Endothelial cell of umbilical vein (primary cell): ENCODE data around the gene CD109. TPM values are rescaled to one million over a fixed set of nuclear protein-coding genes. Genes with fewer than 3 reads are reported as not detected.

ENCODE experiments used
- BruUV-seq: library from RNA; stranded (reverse); fragments of 400-500 nt; replicated peaks from 2 replicates; lab custom pipeline; 2021; lab: Mats Ljungman, UMichigan
- CTCF ChIA-PET: fragments of 300-600, 350-600 bp; sonication (Branson Sonifier 250); formaldehyde crosslinking; loops from one replicate; lab custom pipeline; 2021; ENCODE audit warnings: antibody characterized with exemption, inconsistent platforms; lab: Charles Lee
- POLR2A ChIA-PET: fragments of 300-600, 350-600 bp; sonication (Branson Sonifier 250); formaldehyde crosslinking; loops from one replicate; lab custom pipeline; 2021; ENCODE audit warnings: antibody characterized with exemption, inconsistent platforms; lab: Charles Lee
- DNase-seq: peaks from one replicate; pipeline ENCODE4 v3.0.0-alpha.2; 2011; ENCODE audit warnings: low read depth, low spot score
- FAIRE-seq: peaks from 2 replicates; lab custom pipeline; 2011; peaks lifted over from hg19 to GRCh38; lab: Jason Lieb, UNC
- H2AFZ ChIP-seq: 2 replicates; pipeline ENCODE4 v1.6.0; 2012; ENCODE audit warnings: low read depth, low read length, control low read depth, inconsistent platforms
- H3K27ac ChIP-seq: 2 replicates; pipeline ENCODE4 v1.5.1; 2011; ENCODE audit warnings: low read depth, mild to moderate bottlenecking, control low read depth, low read length, moderate library complexity; ENCODE audit not compliant: insufficient read depth
- H3K27me3 ChIP-seq, 2 experiments: 2 replicates each; pipeline versions ENCODE4 v1.6.0 to v1.6.1; 2011; ENCODE audit warnings: low read length in 2 of 2, mixed read lengths in 1 of 2; ENCODE audit not compliant: control insufficient read depth in 2 of 2, insufficient read depth in 2 of 2
- H3K36me3 ChIP-seq, 2 experiments: 2 replicates in 1 of 2; 3 replicates in 1 of 2; pipeline ENCODE4 v1.5.1; 2011; ENCODE audit warnings: low read length in 2 of 2, mild to moderate bottlenecking in 1 of 2, moderate library complexity in 1 of 2; ENCODE audit not compliant: control insufficient read depth in 2 of 2, insufficient read depth in 2 of 2; ENCODE audit errors: extremely low read depth in 1 of 2
- H3K4me1 ChIP-seq: 3 replicates; pipeline ENCODE4 v1.5.1; 2011; ENCODE audit warnings: mild to moderate bottlenecking, low read length; ENCODE audit not compliant: control insufficient read depth, insufficient read depth; ENCODE audit errors: extremely low read depth
- H3K4me2 ChIP-seq: 2 replicates; pipeline ENCODE4 v1.6.1; 2011; ENCODE audit warnings: low read length, control low read depth, mixed read lengths; ENCODE audit not compliant: insufficient read depth
- H3K4me3 ChIP-seq, 3 experiments: fragments of 200-600 bp in 1 of 3; sonication (generic), shearing (Covaris generic) in 1 of 3; replicated peaks in 1 of 3; 2 replicates each; pipeline ENCODE4 v1.5.1; 2011 to 2016; ENCODE audit warnings: control low read depth in 3 of 3, low read length in 3 of 3, mild to moderate bottlenecking in 2 of 3, inconsistent platforms in 1 of 3, low read depth in 1 of 3, moderate library complexity in 1 of 3; ENCODE audit not compliant: insufficient read depth in 1 of 3
- H3K79me2 ChIP-seq: 2 replicates; pipeline ENCODE4 v1.6.0; 2012; ENCODE audit warnings: low read length, inconsistent platforms; ENCODE audit not compliant: control insufficient read depth, insufficient read depth
- H3K9ac ChIP-seq: replicated peaks from 2 replicates; pipeline ENCODE3; 2011; ENCODE audit warnings: low read length, control low read depth; ENCODE audit not compliant: insufficient read depth; ENCODE audit errors: extremely low read depth
- H3K9me1 ChIP-seq: replicated peaks from 3 replicates; pipeline ENCODE4 v1.6.0; 2011; ENCODE audit warnings: mild to moderate bottlenecking, low read length; ENCODE audit not compliant: control insufficient read depth, insufficient read depth; ENCODE audit errors: extremely low read depth
- H3K9me3 ChIP-seq: replicated peaks from 2 replicates; pipeline ENCODE4 v1.5.1; 2012; ENCODE audit warnings: low read length, inconsistent platforms; ENCODE audit not compliant: control insufficient read depth, insufficient read depth
- H4K20me1 ChIP-seq: replicated peaks from 2 replicates; pipeline ENCODE3; 2011; ENCODE audit warnings: mild to moderate bottlenecking, low read length; ENCODE audit not compliant: control insufficient read depth, insufficient read depth; ENCODE audit errors: extremely low read depth
- CTCF ChIP-seq, 2 donors: IDR thresholded peaks; 1 replicate in 1 of 2; 2 replicates in 1 of 2; pipeline ENCODE4 v1.5.1; 2011; ENCODE audit warnings: low read length in 2 of 2, mild to moderate bottlenecking in 2 of 2, moderate library complexity in 2 of 2, control low read depth in 1 of 2, inconsistent platforms in 1 of 2, low read depth in 1 of 2; ENCODE audit not compliant: insufficient read depth in 1 of 2; ENCODE audit errors: extremely low read depth in 1 of 2
- EZH2 ChIP-seq: IDR thresholded peaks from 2 replicates; pipeline ENCODE4 v1.6.1; 2012; ENCODE audit warnings: borderline replicate concordance, low read depth, mild to moderate bottlenecking, moderate library complexity, low read length, inconsistent platforms; ENCODE audit not compliant: severe bottlenecking
- FOS ChIP-seq: IDR thresholded peaks from 2 replicates; pipeline ENCODE4 v1.6.1; 2011; ENCODE audit warnings: mild to moderate bottlenecking, low read length, moderate library complexity, borderline replicate concordance; ENCODE audit not compliant: insufficient read depth
- GATA2 ChIP-seq: IDR thresholded peaks from 2 replicates; pipeline ENCODE4 v1.7.0; 2011; ENCODE audit warnings: low read depth, mild to moderate bottlenecking, moderate library complexity, mixed read lengths, low read length; ENCODE audit not compliant: insufficient read length, insufficient read depth
- JUN ChIP-seq: IDR thresholded peaks from 2 replicates; pipeline ENCODE4 v1.6.1; 2011; ENCODE audit warnings: borderline replicate concordance, low read depth; ENCODE audit not compliant: insufficient read length, insufficient read depth
- MAX ChIP-seq: IDR thresholded peaks from 2 replicates; pipeline ENCODE4 v1.6.1; 2011; ENCODE audit not compliant: insufficient read depth, insufficient read length
- MYC ChIP-seq: IDR thresholded peaks from one replicate; pipeline ENCODE4 v1.6.1; 2011; ENCODE audit warnings: mild to moderate bottlenecking, low read depth, low read length
- POLR2A ChIP-seq: IDR thresholded peaks from 2 replicates; pipeline ENCODE4 v1.6.1; 2012; ENCODE audit warnings: low read depth, mild to moderate bottlenecking, control low read depth, low read length
- POLR2AphosphoS5 ChIP-seq: IDR thresholded peaks from 2 replicates; pipeline ENCODE4 v1.6.1; 2012; ENCODE audit warnings: low read depth, mild to moderate bottlenecking, control low read depth, low read length, moderate library complexity; ENCODE audit not compliant: insufficient read depth
- dilution Hi-C: fragments of 300-500 bp; cut with MboI; formaldehyde crosslinking; loops from one replicate; pipeline ENCODE4 v1.15.0; 2019; ENCODE audit warnings: low sequenced_read_pairs; ENCODE audit not compliant: extremely low pct_ligation_motif_present
- intact Hi-C: fragments of 100-400 bp; cut with micrococcal nuclease; formaldehyde crosslinking; loops from one replicate; pipeline ENCODE4 v1.10.0; 2022
- polyA plus RNA-seq, 4 experiments: library from polyadenylated mRNA; depleted of rRNA in 3 of 4; stranded (reverse) in 3 of 4; unstranded in 1 of 4; fragments of >200 nt; gene quantifications; 2 replicates each; pipeline versions ENCODE4 v1.2.1 to v1.2.3, GENCODE V29; 2011 to 2012; ENCODE audit warnings: missing spikeins in 1 of 4
- total RNA-seq: library from RNA; stranded (reverse); gene quantifications from 2 replicates; pipeline ENCODE4 v1.2.3, GENCODE V29; 2021

CD109 gene
- total and polyA plus RNA-seq, 2 donors (not counting 3 experiments of a cell fraction or from before 2014, with no cell fraction given): 33.9 to 107 TPM

GRCh38 chr6:73801652-73802268, 105.8 kb downstream of the CD109 start:
- dilution Hi-C loops: no loop called here
- CTCF ChIA-PET: interaction anchor here (0.8 kb wide), 1 partner anchor 1410 kb away, joined by 3 read pairs; no protein-coding TSS in a partner anchor

More at GRCh38 chr6:73801652-73802268, 105.8 kb downstream of the CD109 start:
- Histone ChIP-seq H3K27ac (no peak overlapping the region), H3K4me1 (peaks cover 18% of the 10 kb centered on the region), H4K20me1 (no peaks in the 10 kb centered on the region), H3K4me2 (no peak overlapping the region), H3K9me1 (peaks cover 2% of the 10 kb centered on the region), H3K79me2 (no peaks in the 10 kb centered on the region), H3K4me3 (no peak overlapping the region), H2AFZ (no peak overlapping the region), H3K27me3 (no peaks in the 10 kb centered on the region), H3K9me3 (no peaks in the 10 kb centered on the region), H3K9ac (no peak overlapping the region), H3K36me3 (peaks cover 0 to 5% of the 10 kb centered on the region in 2 experiments)
- no peak for FAIRE-seq
- TF ChIP-seq EZH2: no peak
- no peak for TF ChIP-seq GATA2
- TF ChIP-seq MAX: no peak
- TF ChIP-seq POLR2A: no peak
- no peak for TF ChIP-seq JUN
- TF ChIP-seq CTCF (IDR thresholded peaks at IDR 0.05; ENCODE audit: extremely low read depth in 1 of 2, insufficient read depth in 1 of 2, low read depth in 1 of 2, low read length in 2 of 2): no peak
- TF ChIP-seq FOS: no peak
- no peak for TF ChIP-seq POLR2AphosphoS5
- no peak for TF ChIP-seq MYC
- intact Hi-C loops: loop anchor here (2.0 to 5.0 kb wide), 2 partner anchors 64 to 1407 kb away; no protein-coding TSS in a partner anchor
- DNase-seq: no peak
- POLR2A ChIA-PET: no interaction called here
- BruUV-seq: no TSS peak
